Articular chondrocyte of knee joint (primary cell): ENCODE measurements around the gene POU4F1. TPM values are rescaled to one million over a fixed set of nuclear protein-coding genes. Genes with fewer than 3 reads are reported as not detected.

Experiments
- total RNA-seq: library from RNA; depleted of rRNA; stranded (reverse); fragments of >200 nt; gene quantifications from 2 replicates; pipeline ENCODE4 v1.2.3, GENCODE V29; 2012

The POU4F1 gene
- total RNA-seq = not detected in 2 replicates

GRCh38 chr13:78603240-78603957 is at the start of gene POU4F1:
TSS of gene POU4F1 (minus strand) at chr13:78603552. CDS start at chr13:78603326, 226 bp downstream.

Other genes starting within 250 kb of the POU4F1 start
- 13.7 and 18.1 TPM in 2 replicates for gene OBI1, start 55.6 kb upstream of the POU4F1 start, total RNA-seq